ENCODE measurements around the gene EMILIN2.
A peak's percentile ranks its signal among the peaks of the same experiment; 100 is the strongest.

GRCh38 chr18:2932247-2933181, 85.7 kb downstream of the EMILIN2 start:
- peak; percentile 89 for TF ChIP-seq CTCF (conservative IDR thresholded peaks at IDR 0.05)
- TF ChIP-seq EZH2 (IDR thresholded peaks at IDR 0.05; ENCODE audit: low read depth): no peak

Data from PC-9 (cell line).